GM19239 (cell line): ENCODE measurements around the gene CGB1.
A peak's percentile ranks its signal among the peaks of the same experiment; 100 is the strongest.

Source experiments
- DNase-seq: peaks from one replicate; pipeline ENCODE4 v3.0.0; 2011; ENCODE audit warnings: low spot score; ENCODE audit not compliant: insufficient read length
- FAIRE-seq: peaks from 2 replicates; lab custom pipeline; 2011; peaks lifted over from hg19 to GRCh38; lab: Jason Lieb, UNC

The CGB1 gene

DNA sequence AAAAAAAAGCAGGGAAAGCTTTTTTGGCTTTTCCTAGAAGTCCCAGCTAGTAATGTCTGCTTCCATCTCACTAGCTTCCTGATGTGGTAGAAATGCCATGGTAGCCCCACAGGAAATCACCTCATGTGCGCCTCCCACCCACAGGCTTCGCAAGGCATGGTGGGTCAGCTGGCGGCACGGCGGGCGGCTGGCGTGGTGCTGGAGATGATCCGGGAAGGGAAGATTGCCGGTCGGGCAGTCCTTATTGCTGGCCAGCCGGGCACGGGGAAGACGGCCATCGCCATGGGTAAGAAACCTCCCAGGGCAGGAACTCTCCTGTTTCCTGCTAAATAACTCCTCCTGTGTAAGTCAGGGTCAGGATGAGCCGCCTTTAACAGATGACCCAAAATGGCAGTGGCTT, 32.6 kb downstream of the CGB1 start:
- FAIRE-seq = no peak

DNA sequence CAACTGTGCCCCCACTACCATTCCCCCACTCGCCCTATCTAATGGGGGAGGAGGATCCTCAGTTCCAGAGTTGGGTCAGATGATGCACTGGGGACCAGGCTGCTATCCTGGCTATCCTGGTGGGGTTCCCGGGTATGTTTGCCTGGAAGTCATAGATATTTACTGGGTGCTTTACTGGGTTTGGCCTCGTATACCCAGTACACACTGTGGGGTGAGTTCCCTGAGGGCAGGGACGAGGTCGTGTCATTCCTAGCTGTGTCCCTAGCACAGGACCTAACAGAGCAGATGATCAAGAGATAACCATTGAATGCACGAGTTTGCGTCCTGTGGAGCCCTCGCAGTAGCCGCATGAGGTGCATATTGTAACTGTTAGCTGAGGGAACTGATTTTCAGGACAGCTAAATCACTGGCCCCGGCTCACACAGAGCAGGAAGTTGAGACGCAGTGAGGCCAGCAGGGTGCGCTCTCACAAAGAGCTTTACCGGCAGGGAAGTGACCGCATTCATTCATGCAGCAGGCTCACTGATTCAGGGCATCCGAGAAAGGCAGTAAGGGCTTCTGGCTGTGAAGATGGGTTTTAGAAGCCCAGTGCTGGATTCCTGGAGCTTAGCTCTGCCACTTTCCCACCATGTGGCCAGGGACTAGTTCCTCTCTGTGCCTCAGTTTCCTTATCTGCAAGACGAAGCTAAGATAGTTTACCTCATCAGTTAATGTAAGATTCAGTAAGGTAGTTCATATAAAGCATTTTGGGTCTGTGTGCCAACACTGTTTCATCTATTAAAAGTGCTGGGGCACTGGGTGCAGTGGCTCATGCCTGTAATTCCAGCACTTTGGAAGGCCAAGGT, 37.0 kb downstream of the CGB1 start:
- FAIRE-seq = peak; percentile 40
- no peak for DNase-seq

More for the DNA sequence above, 32.6 kb downstream of the CGB1 start:
- no peak for DNase-seq

DNA sequence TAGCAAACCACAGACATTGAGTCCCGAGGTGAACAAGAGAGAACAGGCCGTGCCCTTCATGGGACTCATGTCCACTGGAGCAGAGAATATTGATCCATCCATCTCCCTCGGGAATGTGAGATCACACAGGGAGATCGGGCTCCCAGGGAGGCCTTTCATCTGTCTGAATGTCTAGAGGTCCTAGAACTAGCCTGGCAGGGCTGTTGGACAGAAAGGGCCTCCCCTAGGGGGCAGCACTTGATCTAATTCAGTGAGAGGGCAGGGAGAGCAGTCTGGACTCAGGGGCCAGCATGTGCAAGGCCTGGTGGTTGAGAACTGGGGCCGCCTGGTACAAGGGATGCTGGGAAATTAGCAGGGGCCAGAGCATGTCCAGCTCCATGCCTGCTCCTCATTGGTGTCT, 38.7 kb downstream of the CGB1 start:
- no peak for DNase-seq
- no peak for FAIRE-seq

DNA sequence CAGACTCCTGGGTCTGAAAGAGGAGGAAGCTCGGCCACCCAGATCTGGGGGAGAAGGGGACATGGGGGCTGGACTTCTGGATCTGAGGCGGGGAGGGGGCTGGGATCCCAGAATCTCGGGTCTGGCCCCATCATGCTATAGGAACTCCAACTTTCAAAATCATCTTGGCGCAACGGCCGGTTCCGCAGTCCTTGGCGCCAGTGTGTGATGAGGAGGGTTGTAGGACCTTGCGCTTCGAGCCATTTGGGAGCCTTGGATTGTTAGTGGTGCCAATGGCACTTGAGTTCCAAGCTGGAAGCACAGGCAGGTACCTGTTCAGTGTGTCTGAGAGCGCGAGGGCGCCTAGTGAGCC, 42.7 kb downstream of the CGB1 start:
- DNase-seq = no peak
- no peak for FAIRE-seq

DNA sequence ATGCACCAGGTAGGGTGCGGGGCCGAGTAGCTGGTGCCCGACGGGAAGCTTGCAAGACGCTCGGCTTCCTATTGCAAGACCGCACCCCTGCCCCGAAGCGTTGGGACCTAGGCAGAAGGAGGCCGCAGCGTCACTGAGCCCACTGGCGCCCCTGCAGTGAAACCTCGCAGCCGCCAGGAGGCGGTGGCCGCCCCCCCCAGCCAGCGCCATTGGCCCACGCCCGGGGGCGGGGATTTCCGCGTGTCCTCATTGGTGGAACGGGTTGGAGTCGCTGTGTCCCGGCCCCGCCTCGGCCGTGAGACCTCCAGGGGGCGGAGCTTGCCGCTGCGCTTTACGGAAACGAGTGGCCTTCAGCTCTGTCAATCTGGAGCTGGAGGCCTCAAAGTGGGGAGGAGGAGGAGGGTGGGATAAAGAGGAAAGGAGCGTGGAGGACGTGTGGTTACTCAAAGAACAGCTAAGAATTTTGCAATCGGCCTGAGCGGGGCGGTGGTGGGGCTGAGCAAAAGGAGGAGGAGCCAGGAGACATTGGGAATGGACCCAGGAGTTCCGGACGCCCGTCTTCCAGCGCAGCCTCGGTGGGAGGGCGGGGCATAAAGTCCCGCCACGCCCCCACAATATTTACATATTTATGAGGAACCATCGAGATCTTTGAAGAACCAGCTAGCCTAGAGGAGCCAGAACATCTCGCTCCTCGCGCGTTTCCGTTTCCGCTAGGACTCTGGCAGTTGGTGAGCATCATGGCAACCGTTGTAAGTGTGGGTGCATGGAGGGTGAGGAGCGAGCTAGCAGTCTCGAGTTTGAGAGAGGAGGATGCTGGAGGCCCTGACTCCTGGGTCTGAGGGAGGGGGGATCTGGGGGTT, 43.3 kb downstream of the CGB1 start, which contains the start of the genes GYS1 and RUVBL2:
GYS1 (minus strand) TSS at position 135 of the 860 bp plus-strand sequence. CDS start 197 bp downstream, outside the sequence.
RUVBL2 (plus strand) TSS at position 713 of the 860 bp plus-strand sequence; CDS start at position 738, 25 bp downstream.
- FAIRE-seq = peak; percentile 100
- peak; percentile 96 for DNase-seq

DNA sequence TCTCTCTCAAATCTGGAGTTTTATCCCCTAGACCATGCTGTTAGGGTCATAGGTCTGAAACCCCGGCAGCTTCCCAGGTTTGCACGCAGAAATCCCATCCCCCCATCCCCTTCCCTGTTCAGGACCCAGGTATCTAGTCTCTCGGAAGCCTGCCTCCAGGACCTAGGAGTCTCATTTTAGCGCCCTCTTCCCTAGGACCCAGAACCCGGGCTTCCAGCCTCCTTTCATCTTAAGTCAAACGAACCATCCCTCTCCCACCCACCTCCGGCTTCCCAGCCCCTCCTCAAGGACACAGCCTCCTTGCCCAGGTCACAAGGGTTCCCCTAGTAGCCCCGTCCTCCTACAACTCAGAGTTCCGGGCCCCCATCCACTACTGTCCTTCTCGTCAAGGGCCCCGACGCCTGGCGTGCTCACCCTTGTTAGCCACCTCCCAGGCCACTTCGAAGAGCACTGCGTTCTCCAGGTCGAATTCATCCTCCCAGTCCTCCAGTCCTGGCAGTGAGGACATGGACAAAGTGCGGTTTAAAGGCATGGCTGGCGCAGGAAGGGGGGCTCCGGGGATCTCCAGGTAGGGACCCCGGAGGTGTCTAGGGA, 44.0 kb downstream of the CGB1 start:
- DNase-seq (no peak), FAIRE-seq (peak; percentile 80)

DNA sequence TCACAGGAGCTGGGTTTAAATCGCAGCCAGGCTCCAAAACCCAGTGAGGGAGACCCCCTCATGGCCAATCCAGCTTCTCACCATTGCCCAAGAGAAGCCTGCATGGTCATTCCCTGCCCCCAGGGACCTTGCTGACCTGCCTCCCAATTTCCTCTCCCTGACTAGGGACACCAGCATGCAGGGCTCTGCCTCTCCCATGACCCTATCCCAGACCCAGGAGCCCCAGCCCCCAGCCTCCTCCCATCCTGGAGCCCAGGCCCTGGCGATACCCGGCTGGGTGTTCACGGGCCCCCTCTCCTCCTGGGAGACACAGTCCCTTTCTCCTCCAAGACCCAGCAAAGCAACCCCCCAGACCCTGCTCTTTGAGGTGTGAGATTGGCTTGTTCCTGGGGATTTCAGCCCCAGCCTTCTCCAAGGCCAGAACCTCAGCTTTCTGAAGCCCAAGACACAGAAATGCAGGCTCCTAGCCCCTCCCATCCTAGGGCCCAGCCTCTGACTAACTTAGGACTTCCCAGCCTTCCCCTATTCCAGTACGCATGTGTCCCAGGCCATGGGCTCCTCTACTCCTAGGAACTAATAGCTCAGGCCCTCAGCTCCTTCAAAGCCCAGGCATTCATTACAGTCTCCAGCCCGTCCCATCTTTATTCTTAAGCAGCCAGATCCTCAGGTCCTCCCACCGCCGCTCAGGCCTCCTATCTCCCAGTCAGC, 44.7 kb downstream of the CGB1 start:
- no peak for DNase-seq
- FAIRE-seq = peak; percentile 53

DNA sequence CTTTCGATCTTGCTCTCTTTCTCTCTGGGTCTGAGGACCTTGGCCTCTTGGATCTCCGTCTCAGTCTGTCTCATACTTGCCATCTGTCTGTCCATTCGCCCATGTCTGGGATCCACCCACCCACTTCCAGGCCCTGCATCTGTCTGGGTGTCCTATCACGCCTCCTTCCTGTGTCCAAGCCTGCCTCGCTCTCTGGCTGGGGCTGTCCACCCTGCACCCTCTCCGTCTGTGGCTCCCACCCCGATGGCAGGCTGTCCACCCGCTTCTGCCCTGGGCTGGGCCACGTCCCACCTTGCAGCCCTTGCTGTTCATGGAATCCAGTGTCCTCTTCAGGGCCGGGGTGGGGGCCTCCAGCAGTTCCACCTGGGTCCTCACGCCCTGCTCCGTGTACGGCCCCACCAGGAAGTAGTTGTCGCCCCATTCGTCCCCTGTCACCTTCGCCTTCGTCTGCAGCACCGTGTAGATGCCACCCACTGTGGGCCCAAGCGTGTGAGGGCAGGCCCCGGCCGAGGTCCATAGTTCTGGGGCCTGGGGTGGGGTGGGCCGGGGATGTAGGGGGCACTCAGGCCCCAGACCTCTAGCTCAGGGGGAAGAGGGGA, 45.6 kb downstream of the CGB1 start:
- no peak for DNase-seq
- FAIRE-seq = no peak

DNA sequence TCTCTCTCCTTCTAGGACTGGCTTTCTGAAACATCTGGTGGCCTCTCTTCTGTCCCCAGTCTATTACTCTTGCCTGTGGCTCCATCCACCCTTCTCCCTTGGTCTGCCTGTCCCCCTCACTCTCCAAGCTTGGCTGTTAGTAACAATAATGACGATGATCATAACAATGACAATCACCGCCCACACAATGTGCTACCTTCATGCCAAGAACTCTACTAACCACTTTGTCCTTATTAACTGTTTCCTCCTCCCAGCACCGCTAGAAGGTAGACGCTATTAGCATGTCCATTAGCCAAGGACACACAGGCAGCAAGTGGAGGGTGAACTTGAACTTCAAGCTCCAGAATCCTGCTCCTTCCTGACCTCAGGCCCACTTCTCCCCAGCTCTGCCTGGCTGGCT, 46.3 kb downstream of the CGB1 start:
- DNase-seq = no peak
- no peak for FAIRE-seq

DNA sequence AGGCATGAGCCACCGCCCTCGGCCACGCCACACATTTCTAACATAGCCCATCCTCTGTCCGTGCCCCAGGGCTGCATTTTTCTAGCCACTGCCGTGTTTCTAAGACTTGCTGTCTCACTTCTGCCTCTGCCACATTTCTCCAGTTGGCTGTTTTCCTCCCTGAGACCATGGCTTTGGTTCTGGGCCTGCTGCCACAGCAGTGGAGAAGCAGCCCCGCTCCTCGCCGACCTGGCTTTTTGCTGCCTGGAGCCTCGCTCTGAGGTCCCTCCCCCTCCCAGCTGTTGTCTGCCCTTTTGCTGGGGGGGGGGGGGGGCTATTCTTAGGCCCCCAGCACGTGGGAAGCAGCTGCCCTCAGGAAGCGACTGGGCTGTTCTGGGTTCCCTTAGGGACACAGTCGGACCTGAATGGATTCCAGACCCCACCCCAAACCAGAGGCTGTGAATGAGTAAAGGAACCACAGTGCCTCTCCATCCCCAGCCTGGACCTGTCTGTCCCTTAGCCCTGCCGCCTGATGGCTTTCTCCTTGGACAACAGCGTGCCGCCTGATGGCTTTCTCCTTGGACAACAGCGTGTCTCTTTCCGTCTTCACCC, 46.9 kb downstream of the CGB1 start:
- DNase-seq (no peak), FAIRE-seq (no peak)

DNA sequence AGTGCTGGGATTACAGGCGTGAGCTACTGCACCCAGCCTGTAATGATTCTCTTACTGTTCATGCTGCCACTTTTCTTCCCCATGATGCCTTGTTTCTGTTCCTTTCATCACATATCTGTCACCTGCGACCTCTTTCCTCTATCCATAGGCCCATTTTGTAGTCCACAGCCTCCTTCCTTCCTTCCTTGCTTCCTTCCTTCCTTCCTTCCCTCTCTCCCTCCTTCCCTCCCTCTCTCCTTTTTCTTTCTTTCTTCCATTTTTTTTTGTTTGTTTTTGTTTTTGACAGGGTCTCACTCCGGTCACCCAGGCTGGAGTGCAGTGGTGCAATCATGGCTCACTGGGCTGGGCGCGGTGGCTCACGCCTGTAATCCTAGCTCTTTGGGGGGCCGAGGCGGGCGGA, 47.8 kb downstream of the CGB1 start:
- DNase-seq = no peak
- no peak for FAIRE-seq

DNA sequence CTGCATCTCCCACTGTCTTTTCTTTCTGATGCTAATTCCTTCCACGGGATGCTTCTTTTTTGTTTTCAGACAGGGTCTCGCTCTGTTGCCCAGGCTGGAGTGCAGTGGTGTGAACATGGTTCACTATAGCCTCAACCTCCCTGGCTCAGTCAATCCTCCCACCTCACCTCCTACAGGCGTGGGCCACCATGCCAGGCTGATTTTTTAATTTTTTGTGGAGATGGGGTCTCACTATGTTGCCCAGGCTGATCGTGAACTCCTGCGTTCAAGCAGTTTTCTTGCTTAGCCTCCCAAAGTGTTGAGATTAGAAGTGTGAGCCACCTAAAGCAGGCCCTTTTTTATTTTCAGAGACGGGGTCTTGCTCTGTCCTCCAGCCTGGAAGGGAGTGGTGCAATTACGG, 48.4 kb downstream of the CGB1 start:
- DNase-seq (no peak), FAIRE-seq (no peak)

DNA sequence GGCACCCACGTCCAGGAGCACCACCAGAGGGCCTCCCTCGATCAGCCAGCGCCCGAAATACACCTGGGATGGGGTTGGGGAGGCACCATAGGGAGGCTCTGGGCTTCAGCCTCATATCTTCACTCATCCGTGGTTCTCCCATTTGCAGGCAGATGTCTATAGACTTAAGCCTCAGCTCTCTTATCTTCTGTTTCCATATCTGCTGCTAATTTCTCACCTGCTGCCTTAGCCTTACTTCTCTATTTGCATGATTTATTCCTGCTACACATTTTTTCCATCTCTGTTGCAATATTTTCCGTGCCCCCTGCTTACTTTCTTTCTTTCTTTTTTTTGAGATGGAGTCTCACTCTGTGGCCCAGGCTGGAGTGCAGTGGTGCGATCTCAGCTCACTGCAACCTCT, 49.4 kb downstream of the CGB1 start:
- DNase-seq (no peak), FAIRE-seq (no peak)

DNA sequence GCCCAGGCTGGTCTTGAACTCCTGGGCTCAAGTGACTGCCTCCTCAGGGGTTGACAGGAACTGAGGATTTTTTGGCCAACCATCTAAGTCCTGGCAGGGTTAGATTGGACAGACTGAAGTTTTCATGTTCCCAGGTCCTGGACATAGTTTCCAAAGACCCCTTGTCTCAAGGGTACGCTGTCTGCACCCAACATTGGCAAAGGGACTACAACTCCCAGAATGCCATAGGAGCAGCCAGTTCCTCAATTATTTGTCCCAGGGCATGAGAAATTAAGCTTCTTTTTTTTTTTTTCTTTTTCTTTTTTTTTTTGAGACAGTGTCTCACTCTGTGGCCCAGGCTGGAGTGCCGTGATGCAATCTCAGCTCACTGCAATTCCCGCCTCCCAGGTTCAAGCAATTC, 50.5 kb downstream of the CGB1 start:
- DNase-seq (no peak), FAIRE-seq (no peak)

DNA sequence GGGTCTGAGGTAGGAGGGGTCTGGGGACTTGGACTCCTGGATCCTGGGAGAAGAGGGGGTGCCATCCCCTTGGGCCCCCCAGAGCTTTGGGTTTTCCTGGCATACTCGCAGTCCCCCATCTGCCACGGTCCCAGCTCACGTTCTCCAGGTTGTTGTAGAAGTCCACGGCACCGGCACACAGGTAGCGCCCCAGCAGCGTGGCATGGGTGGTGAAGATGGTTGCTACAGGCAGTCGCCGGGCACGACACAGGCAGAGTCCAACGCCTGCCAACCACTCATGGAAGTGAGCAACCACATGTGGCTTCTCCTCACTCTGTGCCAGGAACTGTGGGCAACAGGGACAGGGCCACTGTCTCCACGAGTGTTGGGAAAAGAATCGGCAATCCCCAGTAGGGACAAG, 51.0 kb downstream of the CGB1 start:
- DNase-seq (no peak), FAIRE-seq (no peak)
